ENCODE results near the gene KCNE5.
"Not testable (repeated sequence)": the region's sequence is repeated elsewhere in the genome, so short reads cannot be mapped to it uniquely, and the experiment has no call there.

DNA sequence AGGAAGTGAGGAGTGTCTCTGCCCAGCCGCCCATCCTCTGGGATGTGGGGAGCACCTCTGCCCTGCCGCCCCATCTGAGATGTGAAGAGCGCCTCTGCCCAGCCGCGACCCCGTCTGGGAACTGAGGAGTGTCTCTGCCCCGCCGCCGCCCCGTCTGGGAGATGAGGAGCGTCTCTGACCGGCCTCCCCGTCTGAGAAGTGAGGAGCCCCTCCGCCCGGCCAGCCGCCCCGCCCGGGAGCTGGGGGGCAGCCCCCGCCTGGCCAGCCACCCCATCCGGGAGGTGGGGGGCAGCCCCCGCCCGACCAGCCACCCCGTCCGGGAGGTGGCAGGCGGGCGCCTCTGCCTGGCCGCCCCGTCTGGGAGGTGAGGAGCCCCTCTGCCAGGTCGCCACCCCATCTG is 46.2 kb upstream of the KCNE5 start:
- TF ChIP-seq ZNF274 (IDR thresholded peaks at IDR 0.05; ENCODE audit: low read depth, low read length); YY1 (IDR thresholded peaks at IDR 0.05; ENCODE audit: insufficient read depth, insufficient read length): not testable (repeated sequence)

All from NT2/D1 (cell line).